Loucy (cell line): ENCODE data around the gene UNC5B.

Experiments
- H2AFZ ChIP-seq: fragments of 200-600 bp; sonication (generic); 2 replicates; pipeline ENCODE4 v1.6.0; 2016; ENCODE audit warnings: antibody characterized with exemption, mild to moderate bottlenecking, low read length, moderate library complexity
- H3F3A ChIP-seq: fragments of 200-600 bp; 2 replicates; pipeline ENCODE4 v1.6.0; 2016; ENCODE audit warnings: antibody characterized with exemption, low read depth, mild to moderate bottlenecking
- H3K27me3 ChIP-seq: fragments of 200-600 bp; sonication (generic); 2 replicates; pipeline ENCODE4 v1.6.1; 2014; ENCODE audit warnings: low read length, mild to moderate bottlenecking; ENCODE audit not compliant: insufficient read depth, poor library complexity, severe bottlenecking
- H3K36me3 ChIP-seq: fragments of 200-600 bp; sonication (generic); 2 replicates; pipeline ENCODE4 v1.6.1; 2016; ENCODE audit warnings: low read length; ENCODE audit not compliant: insufficient read depth
- H3K4me1 ChIP-seq: fragments of 200-600 bp; sonication (generic); 2 replicates; pipeline ENCODE4 v1.5.1; 2014; ENCODE audit warnings: low read length, mild to moderate bottlenecking; ENCODE audit not compliant: insufficient read depth, poor library complexity, severe bottlenecking
- H3K4me2 ChIP-seq: fragments of 200-600 bp; sonication (generic); 2 replicates; pipeline ENCODE4 v1.6.0; 2014; ENCODE audit warnings: antibody characterized with exemption, low read length, low read depth, mild to moderate bottlenecking; ENCODE audit not compliant: poor library complexity, severe bottlenecking
- H3K4me3 ChIP-seq: fragments of 200-600 bp; sonication (generic); 2 replicates; pipeline ENCODE4 v1.5.1; 2014; ENCODE audit warnings: low read length, mild to moderate bottlenecking, mixed read lengths; ENCODE audit not compliant: poor library complexity, severe bottlenecking
- H3K79me2 ChIP-seq: fragments of 200-600 bp; sonication (generic); 2 replicates; pipeline ENCODE4 v1.6.1; 2014; ENCODE audit warnings: low read length; ENCODE audit not compliant: insufficient read depth
- H3K9ac ChIP-seq: fragments of 200-600 bp; sonication (generic); 2 replicates; pipeline ENCODE4 v1.6.0; 2014; ENCODE audit warnings: mild to moderate bottlenecking, low read depth, low read length, moderate library complexity; ENCODE audit not compliant: poor library complexity, severe bottlenecking
- H3K9me2 ChIP-seq: fragments of 200-600 bp; sonication (generic); replicated peaks from 2 replicates; pipeline ENCODE4 v1.6.1; 2016; ENCODE audit warnings: low read depth, low read length, mixed read lengths
- H3K9me3 ChIP-seq: fragments of 200-600 bp; sonication (generic); 2 replicates; pipeline ENCODE4 v1.6.1; 2014; ENCODE audit warnings: mild to moderate bottlenecking, antibody characterized with exemption, low read length, low read depth; ENCODE audit not compliant: insufficient read depth
- H4K20me1 ChIP-seq: fragments of 200-600 bp; sonication (generic); 2 replicates; pipeline ENCODE4 v1.6.0; 2014; ENCODE audit warnings: antibody characterized with exemption, low read length, mild to moderate bottlenecking; ENCODE audit not compliant: insufficient read depth, poor library complexity, severe bottlenecking
- CTCF ChIP-seq: fragments of 200-600 bp; sonication (generic); conservative IDR thresholded peaks from 2 replicates; pipeline ENCODE4 v1.5.1; 2014; ENCODE audit warnings: mild to moderate bottlenecking, antibody characterized with exemption, low read length
- EZH2phosphoT487 ChIP-seq: fragments of 200-600 bp; IDR thresholded peaks from 2 replicates; pipeline ENCODE4 v1.6.1; 2018; ENCODE audit warnings: antibody characterized with exemption, mild to moderate bottlenecking, moderate library complexity, borderline replicate concordance

UNC5B gene

DNA sequence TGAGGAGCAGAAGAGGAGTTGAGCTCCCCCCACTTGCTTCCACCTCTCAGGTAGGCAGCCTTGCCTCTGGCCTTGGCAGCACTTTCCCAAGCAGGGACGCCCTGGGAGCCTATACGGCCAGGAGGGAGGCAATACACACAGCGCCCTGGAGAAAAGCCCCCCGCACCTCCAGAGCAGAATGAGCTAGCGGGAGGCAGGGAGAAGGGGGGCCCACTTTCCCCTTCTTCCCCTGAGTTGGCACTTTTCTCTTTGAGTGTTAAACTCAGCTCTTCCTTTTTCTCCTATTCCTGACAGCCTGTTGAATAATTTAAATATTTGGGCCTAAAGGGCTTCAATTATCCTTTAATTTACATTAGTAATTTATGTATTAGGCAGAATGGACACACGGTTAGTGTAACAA, 35.8 kb downstream of the UNC5B start:
- Histone ChIP-seq H3K4me1 (no peaks in the 10 kb centered on the region), H3K27me3 (no peaks in the 10 kb centered on the region), H3K4me2 (no peak overlapping the region), H2AFZ (no peak overlapping the region), H3K4me3 (no peak overlapping the region), H3K9ac (no peak overlapping the region), H4K20me1 (no peaks in the 10 kb centered on the region), H3K9me2 (no peaks in the 10 kb centered on the region), H3K36me3 (no peaks in the 10 kb centered on the region), H3K9me3 (no peaks in the 10 kb centered on the region), H3K79me2 (no peaks in the 10 kb centered on the region), H3F3A (no peaks in the 10 kb centered on the region)
- TF ChIP-seq CTCF = no peak
- TF ChIP-seq EZH2phosphoT487 = no peak

- Histone ChIP-seq H3K9me2 (no peaks in the 10 kb centered on the region), H3F3A (no peaks in the 10 kb centered on the region), H4K20me1 (no peaks in the 10 kb centered on the region), H3K27me3 (no peaks in the 10 kb centered on the region), H3K9ac (no peak overlapping the region), H3K4me2 (no peak overlapping the region), H2AFZ (no peak overlapping the region), H3K4me3 (no peak overlapping the region), H3K9me3 (no peaks in the 10 kb centered on the region), H3K4me1 (no peaks in the 10 kb centered on the region), H3K36me3 (no peaks in the 10 kb centered on the region), H3K79me2 (no peaks in the 10 kb centered on the region)
- no peak for TF ChIP-seq EZH2phosphoT487
- no peak for TF ChIP-seq CTCF
These were observed 37.6 kb downstream of the UNC5B start for GRCh38 chr10:71249996-71250395.

DNA sequence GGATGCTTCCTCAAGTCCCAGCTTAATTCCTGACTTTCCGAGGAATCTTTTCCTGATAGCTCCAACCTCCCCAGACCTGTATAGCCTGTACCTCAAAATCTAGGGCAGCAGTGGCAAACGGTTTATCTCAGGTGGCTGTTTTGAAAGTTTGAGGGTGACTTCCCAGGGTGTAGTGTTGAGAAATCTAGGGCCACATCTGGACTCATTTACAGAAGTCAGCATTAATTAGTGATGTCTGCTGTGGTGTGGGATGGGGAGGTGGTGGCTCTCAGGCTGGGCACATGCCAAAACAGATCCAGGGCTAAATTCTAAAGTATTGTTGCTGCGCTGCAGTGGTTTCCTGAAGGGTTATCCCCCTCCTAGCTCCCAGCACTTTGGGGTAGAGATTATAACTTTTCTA, 38.0 kb downstream of the UNC5B start:
- Histone ChIP-seq H3F3A (no peaks in the 10 kb centered on the region), H4K20me1 (no peaks in the 10 kb centered on the region), H3K9me3 (no peaks in the 10 kb centered on the region), H2AFZ (no peak overlapping the region), H3K36me3 (no peaks in the 10 kb centered on the region), H3K9me2 (no peaks in the 10 kb centered on the region), H3K9ac (no peak overlapping the region), H3K4me1 (no peaks in the 10 kb centered on the region), H3K4me3 (no peak overlapping the region), H3K4me2 (no peak overlapping the region), H3K79me2 (no peaks in the 10 kb centered on the region), H3K27me3 (no peaks in the 10 kb centered on the region)
- no peak for TF ChIP-seq CTCF
- no peak for TF ChIP-seq EZH2phosphoT487
